GM12878 (cell line): ENCODE measurements around the gene HABP2. TPM values are rescaled to one million over a fixed set of nuclear protein-coding genes. Genes with fewer than 3 reads are reported as not detected.

Source experiments
- ATAC-seq: fragments of 200-7000 bp; cut with Tn5 transposase; 3 replicates; pipeline ENCODE4 v1.9.1; 2020; ENCODE audit warnings: mild to moderate bottlenecking, moderate library complexity
- BruUV-seq: library from RNA; stranded (reverse); fragments of 400-500 nt; replicated peaks from 2 replicates; lab custom pipeline; 2021; lab: Mats Ljungman, UMichigan
- CTCF ChIA-PET: fragments of 300-600 bp; sonication (Branson Sonifier 250); formaldehyde crosslinking; extraction: SDS; loops from one replicate; lab custom pipeline; 2021; ENCODE audit warnings: inconsistent platforms; lab: Yijun Ruan, JAX
- POLR2A ChIA-PET: fragments of 350-600 bp; formaldehyde crosslinking; extraction: SDS; loops from one replicate; lab custom pipeline; 2021; ENCODE audit warnings: inconsistent platforms; lab: Charles Lee
- RAD21 ChIA-PET: fragments of 300-600 bp; sonication (Branson Sonifier 250); formaldehyde crosslinking; loops from one replicate; lab custom pipeline; 2023; ENCODE audit warnings: antibody characterized with exemption; ENCODE audit not compliant: unreplicated experiment; lab: Charles Lee
- SMC1A ChIA-PET: fragments of 300-600 bp; sonication (Branson Sonifier 250); formaldehyde crosslinking; loops from one replicate; lab custom pipeline; 2023; ENCODE audit not compliant: unreplicated experiment, uncharacterized antibody; lab: Charles Lee
- DNase-seq: peaks from one replicate; pipeline ENCODE4 v3.0.0-alpha.2; 2011; ENCODE audit warnings: low read depth, low spot score
- FAIRE-seq: peaks from 3 replicates; lab custom pipeline; 2011; peaks lifted over from hg19 to GRCh38; lab: Jason Lieb, UNC
- H2AFZ ChIP-seq: 2 replicates; pipeline ENCODE4 v1.6.0; 2011; ENCODE audit warnings: low read depth, low read length, control low read depth; ENCODE audit not compliant: control insufficient read depth
- H3K27ac ChIP-seq: 2 replicates; pipeline ENCODE4 v1.5.1; 2011; ENCODE audit warnings: control low read depth; ENCODE audit not compliant: control insufficient read depth, insufficient read depth
- H3K27me3 ChIP-seq, 2 experiments: replicated peaks in 1 of 2; 2 replicates each; pipeline versions ENCODE4 v1.6.0 to v1.6.1; 2011; ENCODE audit warnings: low read length in 1 of 2; ENCODE audit not compliant: control insufficient read depth in 2 of 2, insufficient read depth in 2 of 2
- H3K36me3 ChIP-seq, 2 experiments: 2 replicates each; pipeline ENCODE4 v1.5.1; 2011; ENCODE audit warnings: low read length in 1 of 2; ENCODE audit not compliant: control insufficient read depth in 2 of 2, insufficient read depth in 2 of 2
- H3K4me1 ChIP-seq: 2 replicates; pipeline ENCODE4 v1.6.1; 2011; ENCODE audit warnings: mild to moderate bottlenecking, low read length, moderate library complexity, mixed read lengths; ENCODE audit not compliant: control insufficient read depth, insufficient read depth
- H3K4me2 ChIP-seq: 2 replicates; pipeline ENCODE4 v1.6.0; 2011; ENCODE audit warnings: control low read depth; ENCODE audit not compliant: control insufficient read depth, insufficient read depth
- H3K4me3 ChIP-seq: fragments of 200-600 bp; sonication (generic); 2 replicates; pipeline ENCODE4 v1.5.1; 2016
- H3K79me2 ChIP-seq: 2 replicates; pipeline ENCODE4 v1.6.0; 2011; ENCODE audit warnings: low read length; ENCODE audit not compliant: control insufficient read depth, insufficient read depth
- H3K9ac ChIP-seq: 2 replicates; pipeline ENCODE4 v1.8.0; 2011; ENCODE audit warnings: low read length, control low read depth, mixed read lengths; ENCODE audit not compliant: control insufficient read depth, insufficient read depth
- H3K9me3 ChIP-seq: replicated peaks from 3 replicates; pipeline ENCODE4 v1.5.1; 2011; ENCODE audit warnings: mild to moderate bottlenecking, low read length; ENCODE audit not compliant: control insufficient read depth, insufficient read depth
- H4K20me1 ChIP-seq: 2 replicates; pipeline ENCODE4 v1.6.0; 2011; ENCODE audit not compliant: control insufficient read depth, insufficient read depth
- CBFB ChIP-seq: IDR thresholded peaks from 2 replicates; pipeline ENCODE4 v1.6.1; 2016; ENCODE audit warnings: antibody characterized with exemption, low read depth
- CREM ChIP-seq: IDR thresholded peaks from 2 replicates; pipeline ENCODE4 v1.6.1; 2014; ENCODE audit warnings: antibody characterized with exemption, low read depth
- EED ChIP-seq: sonication (generic); IDR thresholded peaks from 2 replicates; pipeline ENCODE4 v1.6.1; 2016; ENCODE audit warnings: antibody characterized with exemption, low read depth
- FOXK2 ChIP-seq: fragments of 450-650 bp; IDR thresholded peaks from 2 replicates; pipeline ENCODE4 v1.6.1; 2017; ENCODE audit warnings: mild to moderate bottlenecking, moderate library complexity
- KDM1A ChIP-seq: fragments of 200-600 bp; sonication (generic); IDR thresholded peaks from 2 replicates; pipeline ENCODE4 v1.6.1; 2016; ENCODE audit warnings: borderline replicate concordance
- MTA3 ChIP-seq: IDR thresholded peaks from 2 replicates; pipeline ENCODE4 v1.6.1; 2012; ENCODE audit warnings: low read length, inconsistent platforms, borderline replicate concordance
- MYC ChIP-seq: IDR thresholded peaks from 2 replicates; pipeline ENCODE4 v1.6.1; 2011; ENCODE audit warnings: mild to moderate bottlenecking, low read length, moderate library complexity, inconsistent platforms; ENCODE audit not compliant: insufficient read depth, insufficient replicate concordance, insufficient read length, severe bottlenecking
- PAX8 ChIP-seq: fragments of 450-650 bp; IDR thresholded peaks from 2 replicates; pipeline ENCODE4 v1.6.1; 2017; ENCODE audit warnings: mild to moderate bottlenecking, moderate library complexity
- POLR2AphosphoS2 ChIP-seq: IDR thresholded peaks from 2 replicates; pipeline ENCODE4 v1.6.1; 2011; ENCODE audit warnings: low read depth, mild to moderate bottlenecking, low read length, improper control_type of control experiment, moderate library complexity
- SREBF1 ChIP-seq: IDR thresholded peaks from 2 replicates; pipeline ENCODE4 v1.6.1; 2012; ENCODE audit warnings: mild to moderate bottlenecking, low read length
- SUPT20H ChIP-seq: IDR thresholded peaks from 2 replicates; pipeline ENCODE4 v1.6.1; 2011; ENCODE audit warnings: low read depth, mild to moderate bottlenecking, low read length, moderate library complexity, borderline replicate concordance; ENCODE audit not compliant: control insufficient read depth
- SUZ12 ChIP-seq: fragments of 200-600 bp; sonication (generic); IDR thresholded peaks from one replicate; pipeline ENCODE4 v1.6.1; 2018; ENCODE audit warnings: antibody characterized with exemption, mild to moderate bottlenecking; ENCODE audit not compliant: unreplicated experiment
- ZBED1 ChIP-seq: IDR thresholded peaks from 2 replicates; pipeline ENCODE4 v1.6.1; 2016; ENCODE audit warnings: borderline replicate concordance
- WGBS: methylation state at CpG from one replicate; pipeline ENCODE4 v1.1.6; 2016; ENCODE audit warnings: low lambda C conversion rate; ENCODE audit not compliant: insufficient replicate concordance, insufficient coverage; ENCODE audit errors: missing lambda C conversion rate; 5-methylcytosine and 5-hydroxymethylcytosine counted together
- in situ Hi-C: fragments of 300-500 bp; cut with MboI; formaldehyde crosslinking; loops from 9 replicates; pipeline ENCODE4 v1.14.3; 2018; ENCODE audit warnings: mixed read lengths
- intact Hi-C: fragments of 100-400 bp; cut with micrococcal nuclease; formaldehyde crosslinking; loops from one replicate; pipeline ENCODE4 v1.14.2; 2022; ENCODE audit not compliant: unreplicated experiment
- polyA plus RNA-seq, 11 experiments: library from polyadenylated mRNA; depleted of rRNA in 4 of 11; unstranded in 6 of 11; stranded (reverse) in 5 of 11; fragments of >200 nt; fragmentation: Nextera tagmentation in 4 of 11; fragmentation: Illumina TruSeq in 1 of 11; extraction: Ambion mirVana in 4 of 11; extraction: Trizol in 1 of 11; gene quantifications; 1 replicate in 1 of 11; 2 replicates in 10 of 11; pipeline versions ENCODE4 v1.2.1 to v1.2.3, GENCODE V29; 2011 to 2016; ENCODE audit warnings: inconsistent platforms in 2 of 11, missing spikeins in 2 of 11, low read depth in 1 of 11
- total RNA-seq, 4 experiments: library from RNA; depleted of rRNA in 3 of 4; stranded (reverse); fragments of >200 nt in 3 of 4; fragmentation: Illumina TruSeq in 1 of 4; extraction: Trizol in 1 of 4; gene quantifications; 2 replicates each; pipeline versions ENCODE4 v1.2.1 to v1.2.3, GENCODE V29; 2013 to 2021

The HABP2 gene
- total and polyA plus RNA-seq, 10 of the 15 experiments (the other 5 are each of a cell fraction or from before 2014, with no cell fraction given): 0.13 TPM; not detected in 9

GRCh38 chr10:113517165-113517900, 35.5 kb upstream of the HABP2 start:
- WGBS: 47% methylated on average over 10 of the region's 10 CpGs
- in situ Hi-C loops: no loop called here

GRCh38 chr10:113517901-113518260, 35.0 kb upstream of the HABP2 start:
- RAD21 ChIA-PET: no interaction called here
- Histone ChIP-seq H3K79me2 (no peaks in the 10 kb centered on the region), H3K4me1 (no peaks in the 10 kb centered on the region), H4K20me1 (no peaks in the 10 kb centered on the region), H3K36me3 (no peaks in the 10 kb centered on the region), H2AFZ (no peak overlapping the region), H3K4me3 (no peak overlapping the region), H3K27ac (no peak overlapping the region), H3K4me2 (no peak overlapping the region), H3K9me3 (no peaks in the 10 kb centered on the region)
- DNase-seq (no peak), ATAC-seq (no peak)
- no TSS peak for BruUV-seq
- SMC1A ChIA-PET: interaction anchor here (1.7 kb wide), 1 partner anchor 1046 kb away, joined by 3 read pairs; no protein-coding TSS in a partner anchor
- intact Hi-C loops: no loop called here
- POLR2A ChIA-PET: no interaction called here
- 9% methylated on average over 5 of the region's 5 CpGs for WGBS
- no peak for TF ChIP-seq CREM
- no peak for TF ChIP-seq ZBED1
- TF ChIP-seq KDM1A: no peak
- TF ChIP-seq, all 136 proteins: peak for 0
- CTCF ChIA-PET: no interaction called here
- in situ Hi-C loops: no loop called here
- FAIRE-seq: no peak
- Histone ChIP-seq H3K27me3 (no peaks in the 10 kb centered on the region; a peak in 1 of 4 replicates), H3K9ac (no peak overlapping the region)

More at GRCh38 chr10:113517165-113517900, 35.5 kb upstream of the HABP2 start:
- intact Hi-C loops: no loop called here
- Histone ChIP-seq H3K9me3 (no peaks in the 10 kb centered on the region), H3K4me3 (no peak overlapping the region), H4K20me1 (no peaks in the 10 kb centered on the region), H3K79me2 (no peaks in the 10 kb centered on the region), H3K27me3 (no peaks in the 10 kb centered on the region; a peak in 1 of 4 replicates), H3K27ac (no peak overlapping the region), H3K4me2 (no peak overlapping the region), H3K4me1 (no peaks in the 10 kb centered on the region), H3K9ac (no peak overlapping the region), H3K36me3 (no peaks in the 10 kb centered on the region), H2AFZ (no peak overlapping the region)
- CTCF ChIA-PET: no interaction called here
- DNase-seq (no peak), FAIRE-seq (no peak), ATAC-seq (no peak)
- RAD21 ChIA-PET: no interaction called here
- SMC1A ChIA-PET: interaction anchor here (1.7 kb wide), 1 partner anchor 1045 kb away, joined by 3 read pairs; no protein-coding TSS in a partner anchor
- POLR2A ChIA-PET: no interaction called here
- no TSS peak for BruUV-seq
- no peak for TF ChIP-seq SUZ12
- TF ChIP-seq CBFB: no peak
- TF ChIP-seq PAX8: no peak
- no peak for TF ChIP-seq FOXK2
- TF ChIP-seq SREBF1: no peak
- no peak for TF ChIP-seq MYC
- no peak for TF ChIP-seq SUPT20H
- TF ChIP-seq MTA3: no peak
- no peak for TF ChIP-seq POLR2AphosphoS2
- TF ChIP-seq CREM: no peak
- no peak for TF ChIP-seq EED
